DOHH2 (cell line): ENCODE measurements around the gene ACOX3.

ENCODE experiments used
- H3F3A ChIP-seq: fragments of 200-600 bp; sonication (generic), shearing (Covaris generic); 2 replicates; pipeline ENCODE4 v1.6.0; 2016; ENCODE audit warnings: antibody characterized with exemption, mild to moderate bottlenecking; ENCODE audit not compliant: control insufficient read depth, insufficient read depth
- H3K27ac ChIP-seq: fragments of 200-600 bp; sonication (generic); 2 replicates; pipeline ENCODE4 v1.5.1; 2014; ENCODE audit warnings: low read depth, mild to moderate bottlenecking, low read length, moderate library complexity
- H3K27me3 ChIP-seq: fragments of 200-600 bp; sonication (generic); 2 replicates; pipeline ENCODE4 v1.6.1; 2014; ENCODE audit warnings: mild to moderate bottlenecking, low read length, mixed read lengths; ENCODE audit not compliant: control insufficient read depth
- H3K36me3 ChIP-seq: fragments of 200-600 bp; sonication (generic); 2 replicates; pipeline ENCODE4 v1.6.1; 2014; ENCODE audit warnings: mild to moderate bottlenecking, low read length, moderate library complexity, mixed read lengths; ENCODE audit not compliant: control insufficient read depth
- H3K4me1 ChIP-seq: fragments of 200-600 bp; sonication (generic); 2 replicates; pipeline ENCODE4 v1.6.1; 2014; ENCODE audit warnings: mild to moderate bottlenecking, low read length, mixed read lengths; ENCODE audit not compliant: control insufficient read depth
- H3K4me2 ChIP-seq: fragments of 200-600 bp; sonication (generic); 2 replicates; pipeline ENCODE4 v1.6.0; 2014; ENCODE audit warnings: mild to moderate bottlenecking, low read length, moderate library complexity
- H3K4me3 ChIP-seq: fragments of 200-600 bp; sonication (generic); 2 replicates; pipeline ENCODE4 v1.5.1; 2014; ENCODE audit warnings: mild to moderate bottlenecking, low read length, mixed read lengths
- H3K79me2 ChIP-seq: fragments of 200-600 bp; sonication (generic); 2 replicates; pipeline ENCODE4 v1.6.1; 2014; ENCODE audit warnings: mild to moderate bottlenecking, low read length, mixed read lengths; ENCODE audit not compliant: control insufficient read depth
- H3K9me2 ChIP-seq: fragments of 200-600 bp; sonication (generic); replicated peaks from 2 replicates; pipeline ENCODE4 v1.6.1; 2014; ENCODE audit warnings: mild to moderate bottlenecking, low read length, mixed read lengths; ENCODE audit not compliant: control insufficient read depth
- H3K9me3 ChIP-seq: fragments of 200-600 bp; sonication (generic); 2 replicates; pipeline ENCODE4 v1.6.1; 2014; ENCODE audit warnings: antibody characterized with exemption, low read length, mixed read lengths; ENCODE audit not compliant: control insufficient read depth, insufficient read depth
- H4K20me1 ChIP-seq: fragments of 200-600 bp; sonication (generic); 2 replicates; pipeline ENCODE4 v1.6.0; 2014; ENCODE audit warnings: low read depth, mild to moderate bottlenecking, antibody characterized with exemption, low read length, moderate library complexity; ENCODE audit not compliant: control insufficient read depth, insufficient read depth
- EZH2phosphoT487 ChIP-seq: fragments of 200-600 bp; sonication (generic); IDR thresholded peaks from 2 replicates; pipeline ENCODE4 v1.6.1; 2017; ENCODE audit warnings: borderline replicate concordance, mild to moderate bottlenecking, antibody characterized with exemption, low read length, moderate library complexity, mixed read lengths
- TF ChIP-seq, protein P1 (sequence below): fragments of 200-600 bp; sonication (generic); IDR thresholded peaks from one replicate; pipeline ENCODE4 v1.5.1; 2014; ENCODE audit warnings: antibody characterized with exemption, mild to moderate bottlenecking, low read depth, low read length; ENCODE audit not compliant: poor library complexity, severe bottlenecking

ACOX3 gene

GRCh38 chr4:8472158-8472688 lies 31.7 kb upstream of the ACOX3 start:
- TF ChIP-seq EZH2phosphoT487: no peak
- TF ChIP-seq, protein P1, sequence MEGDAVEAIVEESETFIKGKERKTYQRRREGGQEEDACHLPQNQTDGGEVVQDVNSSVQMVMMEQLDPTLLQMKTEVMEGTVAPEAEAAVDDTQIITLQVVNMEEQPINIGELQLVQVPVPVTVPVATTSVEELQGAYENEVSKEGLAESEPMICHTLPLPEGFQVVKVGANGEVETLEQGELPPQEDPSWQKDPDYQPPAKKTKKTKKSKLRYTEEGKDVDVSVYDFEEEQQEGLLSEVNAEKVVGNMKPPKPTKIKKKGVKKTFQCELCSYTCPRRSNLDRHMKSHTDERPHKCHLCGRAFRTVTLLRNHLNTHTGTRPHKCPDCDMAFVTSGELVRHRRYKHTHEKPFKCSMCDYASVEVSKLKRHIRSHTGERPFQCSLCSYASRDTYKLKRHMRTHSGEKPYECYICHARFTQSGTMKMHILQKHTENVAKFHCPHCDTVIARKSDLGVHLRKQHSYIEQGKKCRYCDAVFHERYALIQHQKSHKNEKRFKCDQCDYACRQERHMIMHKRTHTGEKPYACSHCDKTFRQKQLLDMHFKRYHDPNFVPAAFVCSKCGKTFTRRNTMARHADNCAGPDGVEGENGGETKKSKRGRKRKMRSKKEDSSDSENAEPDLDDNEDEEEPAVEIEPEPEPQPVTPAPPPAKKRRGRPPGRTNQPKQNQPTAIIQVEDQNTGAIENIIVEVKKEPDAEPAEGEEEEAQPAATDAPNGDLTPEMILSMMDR: no peak
- H3K4me3 ChIP-seq: no peak overlapping the region
- no peak overlapping the region for H3K27ac ChIP-seq
- H3K79me2 ChIP-seq: no peaks in the 10 kb centered on the region
- no peak overlapping the region for H3K4me2 ChIP-seq
- H3K4me1 ChIP-seq: no peaks in the 10 kb centered on the region
- H3K27me3 ChIP-seq: no peaks in the 10 kb centered on the region
- no peaks in the 10 kb centered on the region for H3K9me3 ChIP-seq
- peaks cover 28% of the 10 kb centered on the region for H3K36me3 ChIP-seq
- no peaks in the 10 kb centered on the region for H4K20me1 ChIP-seq
- H3F3A ChIP-seq: no peaks in the 10 kb centered on the region
- H3K9me2 ChIP-seq: no peaks in the 10 kb centered on the region

DNA sequence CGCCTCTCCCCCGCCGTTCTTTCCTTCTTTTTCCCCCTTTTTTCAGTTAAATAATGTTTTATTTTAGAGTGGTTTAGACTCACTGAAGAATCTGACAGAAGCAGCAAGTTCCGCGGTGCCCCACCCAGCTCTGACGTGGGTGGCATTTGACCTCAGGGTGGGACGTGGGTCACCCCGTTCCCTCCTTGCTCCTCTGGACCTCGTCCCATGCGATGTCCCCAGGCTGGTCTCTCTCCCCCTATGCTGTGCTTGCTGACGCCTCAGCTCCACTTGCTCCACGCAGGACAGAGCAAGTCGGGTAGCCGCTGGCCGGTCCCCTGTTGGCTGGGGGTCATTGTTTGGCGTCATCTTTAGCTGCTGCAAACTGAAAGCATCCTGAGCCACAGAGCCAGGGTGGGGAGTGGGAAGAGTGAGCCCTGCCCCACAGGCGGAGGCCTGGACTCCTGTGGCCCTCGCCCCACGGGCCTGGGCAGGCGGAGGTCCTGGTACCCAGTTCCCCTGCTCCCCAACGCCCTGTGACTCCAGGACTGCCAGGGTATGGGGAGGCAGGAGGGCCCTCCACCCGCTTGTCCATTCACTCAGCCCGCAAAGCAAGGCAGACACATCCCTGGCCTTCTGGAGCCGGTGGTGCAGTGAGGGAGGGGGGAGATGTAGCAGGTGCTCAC lies 30.8 kb upstream of the ACOX3 start:
- Histone ChIP-seq H3K27ac (no peak overlapping the region), H3F3A (no peaks in the 10 kb centered on the region), H3K27me3 (no peaks in the 10 kb centered on the region), H3K4me2 (no peak overlapping the region), H4K20me1 (no peaks in the 10 kb centered on the region), H3K9me3 (no peaks in the 10 kb centered on the region), H3K9me2 (no peaks in the 10 kb centered on the region), H3K79me2 (no peaks in the 10 kb centered on the region), H3K4me3 (no peak overlapping the region), H3K4me1 (no peaks in the 10 kb centered on the region), H3K36me3 (peaks cover 28% of the 10 kb centered on the region)
- TF ChIP-seq, protein P1: no peak
- TF ChIP-seq EZH2phosphoT487: no peak

DNA sequence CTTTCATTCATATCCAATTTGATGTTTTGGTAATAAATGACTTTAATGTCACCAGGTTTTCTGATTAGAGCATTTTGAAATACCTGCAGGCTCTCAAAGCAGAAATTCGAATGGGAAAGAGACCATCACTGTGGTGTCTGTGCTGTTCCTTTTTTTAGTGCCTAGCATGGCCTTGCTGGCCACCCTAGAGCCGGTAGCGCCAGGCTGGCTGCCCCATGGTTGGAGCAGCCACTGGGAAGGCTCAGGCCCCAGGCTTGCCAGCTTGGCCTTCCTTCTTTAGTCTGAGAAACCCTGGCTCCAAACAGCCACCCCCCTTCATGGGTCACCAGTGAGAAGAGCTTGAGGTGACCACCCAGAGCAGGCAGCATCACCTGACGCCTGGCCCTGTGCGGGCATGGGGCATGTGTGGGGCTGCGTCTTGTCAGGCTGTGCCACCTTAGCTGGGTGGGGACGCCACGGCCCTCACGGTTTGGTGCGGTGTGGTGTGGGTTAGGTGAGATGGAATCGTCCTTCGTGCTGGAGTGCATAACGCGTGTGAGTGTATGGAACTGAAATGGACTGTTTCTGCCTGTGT lies 30.0 kb upstream of the ACOX3 start:
- H3K4me1 ChIP-seq: no peaks in the 10 kb centered on the region
- H3K9me3 ChIP-seq: no peaks in the 10 kb centered on the region
- no peak for TF ChIP-seq EZH2phosphoT487
- TF ChIP-seq, protein P1: no peak
- H3K36me3 ChIP-seq: peaks cover 27% of the 10 kb centered on the region
- H3K4me3 ChIP-seq: no peak overlapping the region
- no peaks in the 10 kb centered on the region for H3K79me2 ChIP-seq
- no peak overlapping the region for H3K4me2 ChIP-seq
- no peaks in the 10 kb centered on the region for H3K27me3 ChIP-seq
- H4K20me1 ChIP-seq: no peaks in the 10 kb centered on the region
- no peak overlapping the region for H3K27ac ChIP-seq
- H3F3A ChIP-seq: no peaks in the 10 kb centered on the region
- H3K9me2 ChIP-seq: no peaks in the 10 kb centered on the region
